RWPE2 (cell line): ENCODE results near the gene CCDC92.
"Not testable (repeated sequence)": the region's sequence is repeated elsewhere in the genome, so short reads cannot be mapped to it uniquely, and the experiment has no call there.

Source experiments
- ATAC-seq: fragments of 200-7000 bp; cut with Tn5 transposase; 3 replicates; pipeline ENCODE4 v1.9.1; 2021; ENCODE audit warnings: low read depth
- DNase-seq: peaks from one replicate; pipeline ENCODE4 v3.0.0-alpha.2; 2020; ENCODE audit warnings: low spot score
- H3K27ac ChIP-seq: fragments of 450-650 bp; 2 replicates; pipeline ENCODE4 v1.5.1; 2017; ENCODE audit warnings: mild to moderate bottlenecking; ENCODE audit not compliant: poor library complexity, severe bottlenecking
- H3K27me3 ChIP-seq: fragments of 250-450 bp; sonication (Bioruptor Pico); 2 replicates; pipeline ENCODE4 v1.5.1; 2021; ENCODE audit warnings: mild to moderate bottlenecking, moderate library complexity; ENCODE audit not compliant: insufficient read depth, poor library complexity, severe bottlenecking
- H3K36me3 ChIP-seq: fragments of 250-450 bp; sonication (Bioruptor Pico); 2 replicates; pipeline ENCODE4 v1.5.1; 2020; ENCODE audit warnings: low read depth, mild to moderate bottlenecking, moderate library complexity
- H3K4me1 ChIP-seq: fragments of 250-450 bp; sonication (Bioruptor Pico); 2 replicates; pipeline ENCODE4 v1.5.1; 2021; ENCODE audit warnings: mild to moderate bottlenecking, moderate library complexity; ENCODE audit not compliant: insufficient read depth, poor library complexity, severe bottlenecking
- H3K4me3 ChIP-seq: fragments of 250-450 bp; sonication (Bioruptor Pico); 2 replicates; pipeline ENCODE4 v1.5.1; 2021; ENCODE audit warnings: mild to moderate bottlenecking, moderate library complexity; ENCODE audit not compliant: severe bottlenecking
- H3K9me3 ChIP-seq: fragments of 250-450 bp; sonication (Bioruptor Pico); 2 replicates; pipeline ENCODE4 v1.5.1; 2021; ENCODE audit warnings: mild to moderate bottlenecking, moderate library complexity; ENCODE audit not compliant: severe bottlenecking
- CTCF ChIP-seq: fragments of 450-650 bp; IDR thresholded peaks from one replicate; pipeline ENCODE4 v1.5.1; 2017; ENCODE audit warnings: mild to moderate bottlenecking, moderate library complexity; ENCODE audit not compliant: poor library complexity, severe bottlenecking

CCDC92 gene

GRCh38 chr12:123912415-123913380 is 59.9 kb downstream of the CCDC92 start:
- Histone ChIP-seq H3K9me3 (no peaks in the 10 kb centered on the region), H3K4me1 (no peaks in the 10 kb centered on the region), H3K36me3 (no peaks in the 10 kb centered on the region), H3K4me3 (no peak overlapping the region), H3K27me3 (no peaks in the 10 kb centered on the region), H3K27ac (no peak overlapping the region)
- DNase-seq (no peak), ATAC-seq (no peak)
- TF ChIP-seq CTCF = no peak

GRCh38 chr12:123911672-123912409 is 60.8 kb downstream of the CCDC92 start:
- not testable (repeated sequence) for H3K4me3 ChIP-seq, H3K9me3 ChIP-seq, H3K27ac ChIP-seq, DNase-seq, H3K4me1 ChIP-seq, ATAC-seq, H3K27me3 ChIP-seq, H3K36me3 ChIP-seq

- Histone ChIP-seq H3K36me3 (no peaks in the 10 kb centered on the region), H3K4me3 (no peak overlapping the region), H3K27ac (no peak overlapping the region), H3K4me1 (no peaks in the 10 kb centered on the region), H3K9me3 (no peaks in the 10 kb centered on the region), H3K27me3 (no peaks in the 10 kb centered on the region)
- DNase-seq = no peak
- TF ChIP-seq CTCF = no peak
- peak; percentile 35 for ATAC-seq
Measured at GRCh38 chr12:123910761-123911193, 61.9 kb downstream of the CCDC92 start.

GRCh38 chr12:123910057-123910456 is 62.6 kb downstream of the CCDC92 start:
- Histone ChIP-seq H3K27ac (no peak overlapping the region), H3K4me1 (no peaks in the 10 kb centered on the region), H3K9me3 (no peaks in the 10 kb centered on the region), H3K27me3 (no peaks in the 10 kb centered on the region), H3K36me3 (no peaks in the 10 kb centered on the region), H3K4me3 (no peak overlapping the region)
- TF ChIP-seq CTCF = no peak
- ATAC-seq (no peak), DNase-seq (no peak)

- Histone ChIP-seq H3K9me3 (no peaks in the 10 kb centered on the region), H3K4me1 (no peaks in the 10 kb centered on the region), H3K4me3 (no peak overlapping the region), H3K27me3 (no peaks in the 10 kb centered on the region), H3K36me3 (no peaks in the 10 kb centered on the region), H3K27ac (no peak overlapping the region)
- no peak for TF ChIP-seq CTCF
- DNase-seq (no peak), ATAC-seq (no peak)
Measured at GRCh38 chr12:123908884-123909725, 63.5 kb downstream of the CCDC92 start.
